NCI-H2107 treated with DMSO at 0.1 percent for 48 hours (cell line): Measurements from ENCODE around the gene L3MBTL1.

ENCODE experiments used
- DNase-seq: peaks from one replicate; lab custom pipeline; 2025; ENCODE audit not compliant: unreplicated experiment; lab: John Stamatoyannopoulos, UW

L3MBTL1 gene

GRCh38 chr20:43558412-43559146 is 51.1 kb downstream of the L3MBTL1 start, which contains the start of gene SGK2:
TSS of gene SGK2 (plus strand) at chr20:43559027. CDS start at chr20:43566496, 7,469 bp downstream.
- no peak for DNase-seq

DNA sequence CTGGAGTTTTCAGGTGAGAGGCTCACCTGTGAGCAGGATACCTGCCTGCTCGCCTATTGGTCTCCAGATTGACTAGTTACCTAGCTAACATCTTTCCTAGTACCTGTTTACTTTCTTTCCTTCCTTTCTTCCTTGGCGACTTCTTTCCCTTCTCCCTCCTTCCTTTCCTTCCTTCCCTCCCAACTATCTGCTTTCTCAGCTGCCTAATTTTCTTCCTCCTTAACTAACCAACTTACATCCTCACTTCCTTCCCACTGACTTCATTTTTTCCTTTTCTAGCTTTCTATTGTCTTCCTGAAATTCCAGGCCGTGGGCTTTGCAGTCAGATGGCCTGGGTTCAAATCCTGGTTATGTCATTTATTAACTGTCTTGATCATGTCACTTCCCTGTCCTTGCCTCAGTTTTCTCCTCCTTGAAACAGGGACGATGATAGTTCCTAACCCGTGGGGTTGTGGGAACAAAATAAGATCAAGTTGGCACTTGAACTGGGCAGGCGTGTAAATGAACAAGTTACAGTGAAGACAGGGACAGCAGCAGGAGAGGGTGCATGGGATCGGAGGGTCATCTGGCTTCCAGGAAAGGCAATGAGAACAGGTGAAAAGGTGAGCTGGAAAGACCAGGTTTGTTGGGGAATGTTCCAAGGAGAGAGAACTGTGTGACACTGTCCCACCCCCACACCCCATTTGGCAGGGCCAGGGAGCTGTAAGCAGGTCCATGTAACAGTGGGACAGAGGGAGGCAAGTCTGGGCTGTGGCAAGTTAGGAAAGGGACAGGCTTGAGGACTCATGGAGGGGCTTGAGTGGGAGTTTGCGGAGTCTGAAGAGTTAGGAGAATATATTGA is 51.9 kb downstream of the L3MBTL1 start:
- DNase-seq: no peak

- DNase-seq: no peak
Observed at GRCh38 chr20:43560974-43561373, 53.5 kb downstream of the L3MBTL1 start.

DNA sequence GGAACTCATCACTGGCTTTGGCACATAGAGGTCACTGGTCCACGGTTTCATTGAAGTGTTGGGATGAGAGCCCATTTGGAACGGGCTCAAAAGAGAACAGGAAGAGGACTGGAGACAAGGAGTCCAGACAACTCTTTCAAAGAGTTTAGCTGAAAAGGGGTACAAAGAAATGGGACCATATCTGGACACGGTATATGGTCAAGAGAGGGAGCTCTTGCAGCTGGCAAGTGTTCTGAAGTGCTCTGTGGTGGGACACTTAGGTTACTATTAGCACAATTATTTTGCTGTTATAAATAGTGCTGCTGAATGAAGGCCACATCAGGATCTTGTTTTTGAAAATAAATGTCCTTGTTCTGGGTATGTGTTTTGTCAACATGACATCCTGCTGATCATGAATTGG is 55.9 kb downstream of the L3MBTL1 start:
- DNase-seq: no peak

DNA sequence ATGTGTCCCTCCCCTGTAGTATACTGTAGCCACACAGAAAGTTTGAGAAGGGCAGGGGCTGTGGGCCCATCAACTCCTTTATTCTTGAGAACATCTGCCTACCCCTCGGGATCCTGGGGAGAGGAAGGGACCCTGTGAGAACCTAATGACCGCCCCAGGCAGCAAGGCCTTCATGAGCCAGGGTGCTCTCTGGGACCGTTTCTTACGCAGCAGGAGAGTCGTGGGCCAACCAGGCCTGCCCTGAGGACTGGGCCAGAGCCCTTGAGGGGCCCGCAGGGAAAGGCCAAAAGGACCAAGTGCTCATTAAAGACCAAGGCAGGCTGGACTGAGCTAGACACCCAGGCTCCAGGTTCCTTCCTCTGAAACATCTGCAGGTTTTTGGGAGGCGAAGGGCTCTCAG is 56.5 kb downstream of the L3MBTL1 start:
- DNase-seq: no peak

GRCh38 chr20:43564455-43564854 is 57.0 kb downstream of the L3MBTL1 start:
- no peak for DNase-seq

DNA sequence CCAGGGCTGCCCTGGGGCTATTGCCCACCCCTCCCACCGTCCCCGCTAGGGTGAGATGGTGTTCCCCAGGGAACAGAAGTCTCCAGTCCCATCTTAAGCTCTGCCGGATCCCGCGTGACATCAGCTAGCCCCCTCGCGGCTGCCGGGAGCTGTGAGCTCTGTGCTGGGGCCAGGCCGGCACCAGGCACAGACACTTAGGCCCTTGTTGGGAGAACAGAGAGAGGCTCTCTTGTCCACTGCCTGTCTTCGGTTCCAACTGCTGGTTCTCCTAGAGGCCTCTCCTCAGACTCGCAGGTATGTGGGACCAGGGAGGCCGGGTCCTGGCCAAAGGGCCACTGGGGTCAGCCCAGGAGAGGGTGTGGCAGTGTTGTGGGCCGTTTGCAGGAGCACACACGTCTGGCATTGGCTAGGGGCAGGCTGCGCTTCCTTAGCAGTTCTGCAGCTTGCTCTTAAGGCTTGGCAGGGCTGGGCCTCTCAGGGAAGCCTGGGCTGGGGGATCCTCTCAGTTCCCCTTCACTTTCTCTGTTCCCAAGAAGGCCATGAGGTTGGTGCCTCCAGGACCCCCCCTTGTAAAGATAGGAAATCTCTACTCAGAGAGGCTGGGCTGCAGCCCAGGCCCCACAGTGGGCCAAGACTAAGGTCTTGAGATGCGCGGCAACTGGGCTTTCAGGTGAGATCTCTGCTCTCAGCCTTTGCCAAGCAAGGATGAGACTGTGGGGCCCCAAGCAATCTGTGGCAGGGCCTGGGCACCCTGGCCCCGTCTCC is 57.7 kb downstream of the L3MBTL1 start:
- DNase-seq: no peak

DNA sequence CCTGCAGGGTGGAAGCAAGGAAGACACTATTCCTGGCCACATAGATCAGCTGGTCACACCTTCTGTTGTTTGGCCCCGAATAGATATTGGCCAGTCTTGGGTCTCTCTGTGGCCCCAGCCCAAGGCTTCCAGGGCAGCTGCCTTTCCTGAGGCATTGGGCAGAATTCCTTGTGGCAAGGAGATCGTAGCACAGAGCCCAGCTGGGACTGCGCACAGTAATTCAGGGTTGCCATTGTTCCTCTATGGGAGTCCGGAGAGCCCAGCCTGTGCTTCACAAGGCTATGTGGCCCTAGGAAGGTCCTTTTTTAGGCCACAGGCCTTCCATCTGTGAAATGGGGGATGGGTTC is 58.2 kb downstream of the L3MBTL1 start:
- DNase-seq: no peak

DNA sequence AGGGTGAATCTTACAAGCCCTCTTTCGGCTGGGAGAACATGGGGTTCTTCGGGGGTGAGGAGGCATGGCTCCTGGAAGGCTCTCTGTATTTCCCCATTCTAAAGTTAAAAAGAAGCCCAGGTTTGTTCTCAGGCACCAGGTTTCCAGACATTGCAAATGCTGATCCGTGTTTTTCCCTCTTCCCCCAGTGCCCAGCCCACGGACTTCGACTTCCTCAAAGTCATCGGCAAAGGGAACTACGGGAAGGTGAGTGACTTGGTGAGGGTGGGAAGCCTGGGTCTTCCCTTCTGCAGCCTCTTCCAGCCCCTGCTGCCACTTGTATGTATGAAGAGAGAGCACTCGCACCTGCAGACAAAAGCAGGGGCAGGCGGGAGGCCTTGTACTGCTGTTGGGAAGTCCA is 60.0 kb downstream of the L3MBTL1 start:
- no peak for DNase-seq

DNA sequence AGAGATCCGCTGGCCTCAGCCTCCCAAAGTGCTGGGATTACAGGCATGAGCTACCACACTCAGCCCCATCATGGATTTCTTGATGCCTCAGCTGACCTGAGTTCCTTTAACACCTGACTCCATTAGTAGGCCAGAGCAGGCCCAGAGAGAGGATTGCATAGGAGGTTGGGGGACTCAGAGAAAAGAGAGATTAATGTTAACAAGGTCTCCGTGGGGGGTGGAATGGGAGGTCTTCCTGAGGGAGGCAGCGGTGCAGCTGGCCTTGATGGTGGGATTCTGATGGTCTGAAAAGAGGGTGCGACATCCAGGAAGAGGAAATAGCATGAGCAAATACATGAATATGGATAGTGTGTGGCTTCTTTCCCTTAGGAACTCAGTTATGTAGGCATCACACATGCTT is 61.2 kb downstream of the L3MBTL1 start:
- DNase-seq: no peak

DNA sequence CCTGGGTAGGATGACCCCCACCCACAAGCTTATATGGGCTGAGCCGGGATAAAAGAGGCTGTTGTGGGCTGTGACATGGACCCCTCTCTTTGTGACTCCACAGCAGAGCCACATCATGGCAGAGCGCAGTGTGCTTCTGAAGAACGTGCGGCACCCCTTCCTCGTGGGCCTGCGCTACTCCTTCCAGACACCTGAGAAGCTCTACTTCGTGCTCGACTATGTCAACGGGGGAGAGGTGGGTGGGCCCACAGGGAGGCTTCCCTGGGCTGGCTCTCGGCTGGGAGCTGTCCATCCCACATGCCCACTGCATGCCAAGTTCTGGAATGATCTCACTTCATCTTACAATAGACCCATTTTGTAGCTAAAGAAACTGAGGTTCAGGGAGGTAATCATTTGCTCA is 61.8 kb downstream of the L3MBTL1 start:
- DNase-seq: no peak

GRCh38 chr20:43570496-43570895 is 63.0 kb downstream of the L3MBTL1 start:
- no peak for DNase-seq

DNA sequence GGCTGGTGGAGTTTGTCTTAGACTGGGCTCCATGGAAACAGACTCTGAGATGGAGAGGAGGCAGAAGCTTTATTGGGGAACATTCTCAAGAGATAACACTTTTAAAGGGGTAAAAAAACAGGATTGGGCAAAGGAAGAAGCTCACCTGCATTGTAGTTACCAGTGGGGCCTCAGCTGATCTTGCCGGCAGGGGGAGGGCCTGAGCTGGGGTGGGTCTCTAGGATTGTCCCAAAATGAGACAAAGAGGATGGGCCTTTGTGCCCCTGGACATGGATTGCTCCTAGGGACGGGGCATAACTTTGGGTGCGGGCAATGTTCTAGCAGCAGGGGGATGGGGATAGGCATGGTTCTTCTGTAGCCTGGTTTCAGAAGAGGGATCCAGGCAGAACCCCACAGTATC is 63.8 kb downstream of the L3MBTL1 start:
- no peak for DNase-seq

GRCh38 chr20:43571771-43572170 is 64.3 kb downstream of the L3MBTL1 start:
- DNase-seq: no peak

DNA sequence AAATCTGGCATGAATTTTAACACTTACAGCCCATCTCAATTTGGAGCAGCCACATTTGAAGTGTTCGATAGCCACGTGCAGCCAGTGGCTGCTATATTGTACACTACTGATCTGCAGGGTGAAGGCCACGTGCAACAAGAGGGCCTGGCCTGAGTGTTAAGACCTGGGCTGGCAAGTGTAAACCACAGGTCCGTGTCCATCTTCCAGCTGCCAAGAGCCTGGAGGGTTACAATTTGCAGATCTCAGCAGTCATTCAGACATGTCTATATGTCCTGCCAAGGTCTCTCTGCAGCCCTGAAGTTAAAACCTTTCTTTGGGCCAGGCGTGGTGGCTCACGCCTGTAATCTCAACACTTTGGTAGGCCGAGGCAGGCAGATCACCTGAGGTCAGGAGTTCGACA is 65.4 kb downstream of the L3MBTL1 start:
- DNase-seq: no peak

DNA sequence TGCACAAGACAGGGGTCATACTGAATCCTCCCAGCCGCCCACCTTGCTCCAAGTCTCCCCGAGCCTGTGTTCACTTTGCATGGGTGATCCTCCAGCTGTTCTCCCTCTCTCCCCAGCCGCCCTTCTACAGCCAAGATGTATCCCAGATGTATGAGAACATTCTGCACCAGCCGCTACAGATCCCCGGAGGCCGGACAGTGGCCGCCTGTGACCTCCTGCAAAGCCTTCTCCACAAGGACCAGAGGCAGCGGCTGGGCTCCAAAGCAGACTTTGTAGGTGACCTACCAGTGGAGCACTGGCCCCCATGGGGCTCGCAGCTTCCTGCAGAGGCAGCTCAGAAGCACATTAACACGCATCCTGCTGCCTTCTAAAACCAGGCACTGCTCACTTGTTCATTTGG is 68.6 kb downstream of the L3MBTL1 start:
- DNase-seq: no peak

GRCh38 chr20:43579861-43580793 is 72.6 kb downstream of the L3MBTL1 start:
- no peak for DNase-seq

DNA sequence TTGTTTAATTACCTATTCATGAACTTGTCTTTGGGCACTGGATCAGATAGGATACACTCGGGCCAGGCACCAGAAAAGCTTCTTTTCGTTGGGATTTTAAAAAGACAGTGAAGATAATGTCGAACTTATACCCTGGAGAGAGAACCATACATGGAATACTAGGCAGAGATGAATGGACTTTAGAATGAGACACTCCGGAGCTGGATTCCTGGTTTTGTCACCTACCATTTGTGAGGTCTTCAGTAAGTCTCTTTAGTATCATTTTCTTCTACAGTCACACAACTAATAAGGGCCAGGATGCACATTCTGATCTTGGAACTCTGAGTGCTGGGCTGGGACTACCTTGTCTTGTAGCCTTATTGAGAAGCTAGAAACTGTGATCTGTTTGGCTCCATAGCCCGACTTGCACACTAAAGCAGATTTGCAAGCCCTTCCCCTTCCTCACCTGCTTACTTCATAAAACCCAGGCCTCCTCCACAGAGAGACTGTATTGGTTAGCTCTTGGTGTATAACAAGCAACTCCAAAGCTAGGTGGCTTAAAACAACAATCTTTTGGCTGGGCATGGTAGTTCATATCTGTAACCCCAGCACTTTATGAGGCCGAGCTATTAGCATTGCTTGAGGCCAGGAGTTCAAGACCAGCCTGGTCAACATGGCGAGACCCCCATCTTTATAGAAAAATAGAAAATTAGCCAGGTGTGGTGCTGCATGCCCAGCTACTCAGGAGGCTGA is 75.8 kb downstream of the L3MBTL1 start:
- DNase-seq: no peak

- peak; percentile 2 for DNase-seq
Observed at GRCh38 chr20:43583982-43584432, 76.5 kb downstream of the L3MBTL1 start.
